Measurements from ENCODE around the gene MARS1.

MARS1 gene

GRCh38 chr12:57473392-57473791 is 14.5 kb upstream of the MARS1 start:
- no peak for DNase-seq

- DNase-seq = no peak
Measured at GRCh38 chr12:57473886-57474285, 14.0 kb upstream of the MARS1 start.

GRCh38 chr12:57474430-57474829 is 13.4 kb upstream of the MARS1 start:
- no peak for DNase-seq

- DNase-seq = no peak
Measured at GRCh38 chr12:57474862-57475261, 13.0 kb upstream of the MARS1 start.

- no peak for DNase-seq
Measured at GRCh38 chr12:57475271-57476161, 12.4 kb upstream of the MARS1 start.

GRCh38 chr12:57476162-57476992 is 11.5 kb upstream of the MARS1 start:
- no peak for DNase-seq

- DNase-seq = no peak
Measured at GRCh38 chr12:57476993-57477709, 10.7 kb upstream of the MARS1 start.

GRCh38 chr12:57477710-57478681 is 9.9 kb upstream of the MARS1 start:
- DNase-seq = no peak

- no peak for DNase-seq
Measured at GRCh38 chr12:57479043-57479375, 8.9 kb upstream of the MARS1 start.

GRCh38 chr12:57479376-57480115 is 8.3 kb upstream of the MARS1 start, which contains the start of gene ARHGAP9:
TSS of gene ARHGAP9 (minus strand) at chr12:57479866. CDS start at chr12:57479406, 460 bp downstream.
- DNase-seq = no peak

- no peak for DNase-seq
Measured at GRCh38 chr12:57481671-57482070, 6.2 kb upstream of the MARS1 start.

- DNase-seq = no peak
Measured at GRCh38 chr12:57483466-57483865, 4.4 kb upstream of the MARS1 start.

- no peak for DNase-seq
Measured at GRCh38 chr12:57485695-57486094, 2.2 kb upstream of the MARS1 start.

- DNase-seq = no peak
Measured at GRCh38 chr12:57487055-57487596, 742 bp upstream of the MARS1 start.

GRCh38 chr12:57488402-57489156 is 711 bp downstream of the MARS1 start:
- DNase-seq = no peak

- DNase-seq = no peak
Measured at GRCh38 chr12:57489157-57489641, 1.3 kb downstream of the MARS1 start.

GRCh38 chr12:57490126-57490525 is 2.3 kb downstream of the MARS1 start:
- no peak for DNase-seq

- no peak for DNase-seq
Measured at GRCh38 chr12:57491393-57492280, 3.8 kb downstream of the MARS1 start.
